ENCODE results near the gene PLAAT5. TPM values are rescaled to one million over a fixed set of nuclear protein-coding genes. Genes with fewer than 3 reads are reported as not detected.

PLAAT5 gene
- total and polyA plus RNA-seq, 2 of the 13 experiments (the other 11 are each of a cell fraction or from before 2014, with no cell fraction given), result not detected

DNA sequence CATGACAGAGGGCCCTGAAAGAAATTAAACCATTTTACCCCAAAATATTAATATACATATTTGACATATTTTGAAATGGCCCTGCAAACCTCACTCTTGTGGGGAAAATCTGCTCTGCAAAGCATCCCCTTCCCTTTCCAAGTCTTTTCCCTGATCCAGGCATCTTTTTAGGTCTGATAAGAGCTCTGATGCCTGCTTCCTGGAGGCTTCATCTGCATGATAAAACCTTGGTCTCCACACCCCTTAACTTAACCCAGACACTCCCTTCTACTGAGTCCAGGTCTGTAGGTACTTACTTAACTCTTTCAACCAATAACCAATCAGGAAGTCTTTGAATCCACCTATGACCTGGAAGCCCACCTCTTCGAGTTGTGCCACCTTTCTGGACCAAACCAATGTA is 13.1 kb upstream of the PLAAT5 start:
- Histone ChIP-seq H3K27me3 (ENCODE audit: control insufficient read depth in 1 of 2, insufficient read depth in 2 of 2, low read length in 2 of 2) (peaks cover 2 to 19% of the 10 kb centered on the region in 2 experiments; a peak in 3 of 5 replicates), H3K79me2 (ENCODE audit: insufficient read depth, low read length) (no peaks in the 10 kb centered on the region), H4K20me1 (ENCODE audit: insufficient read depth, low read length) (no peaks in the 10 kb centered on the region), H3K27ac (ENCODE audit: extremely low read length, insufficient read depth, low read length) (no peak overlapping the region), H3K9me3 (ENCODE audit: low read length) (peaks cover 11% of the 10 kb centered on the region; the same call in 1 of the 2 replicates), H2AFZ (ENCODE audit: low read length) (no peak overlapping the region), H3K4me1 (ENCODE audit: insufficient read depth, low read length) (no peaks in the 10 kb centered on the region), H3K36me3 (replicated peaks in 1 of 2; ENCODE audit: control insufficient read depth in 1 of 2, insufficient read depth in 2 of 2, low read length in 2 of 2) (no peaks in the 10 kb centered on the region), H3K4me3 (replicated peaks in 1 of 3; ENCODE audit: insufficient read depth in 1 of 3, low read depth in 2 of 3, low read length in 3 of 3) (no peak overlapping the region), H3K4me2 (ENCODE audit: low read depth, low read length) (no peak overlapping the region), H3K9ac (ENCODE audit: insufficient read depth, low read depth, low read length) (no peak overlapping the region)
- POLR2A ChIA-PET, result no interaction called here
- TF ChIP-seq ZSCAN29 (CRISPR knock-in tag; conservative IDR thresholded peaks at IDR 0.05), result no peak
- TF ChIP-seq ZNF747 (CRISPR knock-in tag; IDR thresholded peaks at IDR 0.05; ENCODE audit: borderline replicate concordance), result no peak
- no peak for TF ChIP-seq MXD3 (CRISPR knock-in tag; IDR thresholded peaks at IDR 0.05)
- TF ChIP-seq ZNF275 (CRISPR knock-in tag; IDR thresholded peaks at IDR 0.05; ENCODE audit: borderline replicate concordance), result no peak
- in situ Hi-C loops (cut with HindIII; ENCODE audit: extremely low pct_ligation_motif_present, low pct_unique_long_range_greater_than_20kb) (no loop called here), intact Hi-C loops (cut with micrococcal nuclease; ENCODE audit: unreplicated experiment) (no loop called here)
- FAIRE-seq (no peak), ATAC-seq (no peak), DNase-seq (ENCODE audit: low spot score) (no peak)
- CTCF ChIA-PET (ENCODE audit: low intra/inter-chr PET ratio, low total read pairs), result no interaction called here
- WGBS (ENCODE audit: low lambda C conversion rate), result 0% methylated on average over 1 of the region's 1 CpG
- BruUV-seq (replicated peaks), result no TSS peak

GRCh38 chr11:63503492-63503891 is 12.5 kb upstream of the PLAAT5 start:
- no peak overlapping the region for H3K4me3 ChIP-seq (replicated peaks in 1 of 3; ENCODE audit: insufficient read depth in 1 of 3, low read depth in 2 of 3, low read length in 3 of 3)
- H2AFZ ChIP-seq (ENCODE audit: low read length), result no peak overlapping the region
- WGBS (ENCODE audit: low lambda C conversion rate), result 43% methylated on average over 6 of the region's 6 CpGs
- no peaks in the 10 kb centered on the region for H3K4me1 ChIP-seq (ENCODE audit: insufficient read depth, low read length)
- no peak overlapping the region for H3K4me2 ChIP-seq (ENCODE audit: low read depth, low read length)
- in situ Hi-C loops (cut with HindIII; ENCODE audit: extremely low pct_ligation_motif_present, low pct_unique_long_range_greater_than_20kb) (no loop called here), intact Hi-C loops (cut with micrococcal nuclease; ENCODE audit: unreplicated experiment) (no loop called here)
- H3K9me3 ChIP-seq (ENCODE audit: low read length), result peaks cover 11% of the 10 kb centered on the region; the same call in 1 of the 2 replicates
- peaks cover 2 to 19% of the 10 kb centered on the region in 2 experiments; a peak in 3 of 5 replicates for H3K27me3 ChIP-seq (ENCODE audit: control insufficient read depth in 1 of 2, insufficient read depth in 2 of 2, low read length in 2 of 2)
- CTCF ChIA-PET (ENCODE audit: low intra/inter-chr PET ratio, low total read pairs), result no interaction called here
- no peak overlapping the region for H3K9ac ChIP-seq (ENCODE audit: insufficient read depth, low read depth, low read length)
- DNase-seq (ENCODE audit: low spot score), result no peak
- H4K20me1 ChIP-seq (ENCODE audit: insufficient read depth, low read length), result no peaks in the 10 kb centered on the region
- FAIRE-seq, result no peak
- no peak overlapping the region for H3K27ac ChIP-seq (ENCODE audit: extremely low read length, insufficient read depth, low read length)
- no peak for ATAC-seq
- no peaks in the 10 kb centered on the region for H3K36me3 ChIP-seq (replicated peaks in 1 of 2; ENCODE audit: control insufficient read depth in 1 of 2, insufficient read depth in 2 of 2, low read length in 2 of 2)
- H3K79me2 ChIP-seq (ENCODE audit: insufficient read depth, low read length), result no peaks in the 10 kb centered on the region
- BruUV-seq (replicated peaks), result no TSS peak
- POLR2A ChIA-PET, result no interaction called here
- TF ChIP-seq PAF1 (CRISPR knock-in tag; IDR thresholded peaks at IDR 0.05), result no peak
- TF ChIP-seq, protein P1, sequence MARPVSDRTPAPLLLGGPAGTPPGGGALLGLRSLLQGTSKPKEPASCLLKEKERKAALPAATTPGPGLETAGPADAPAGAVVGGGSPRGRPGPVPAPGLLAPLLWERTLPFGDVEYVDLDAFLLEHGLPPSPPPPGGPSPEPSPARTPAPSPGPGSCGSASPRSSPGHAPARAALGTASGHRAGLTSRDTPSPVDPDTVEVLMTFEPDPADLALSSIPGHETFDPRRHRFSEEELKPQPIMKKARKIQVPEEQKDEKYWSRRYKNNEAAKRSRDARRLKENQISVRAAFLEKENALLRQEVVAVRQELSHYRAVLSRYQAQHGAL (CRISPR knock-in tag; IDR thresholded peaks at IDR 0.05; ENCODE audit: not compliant biosample characterization), result no peak
- TF ChIP-seq NFKBIZ (CRISPR knock-in tag; IDR thresholded peaks at IDR 0.05), result no peak
- no peak for TF ChIP-seq GABPB1 (CRISPR knock-in tag; IDR thresholded peaks at IDR 0.05)
- no peak for TF ChIP-seq REPIN1 (CRISPR knock-in tag; IDR thresholded peaks at IDR 0.05; ENCODE audit: borderline replicate concordance, low read depth)
- no peak for TF ChIP-seq SALL2 (CRISPR knock-in tag; IDR thresholded peaks at IDR 0.05)
- TF ChIP-seq, protein P2, sequence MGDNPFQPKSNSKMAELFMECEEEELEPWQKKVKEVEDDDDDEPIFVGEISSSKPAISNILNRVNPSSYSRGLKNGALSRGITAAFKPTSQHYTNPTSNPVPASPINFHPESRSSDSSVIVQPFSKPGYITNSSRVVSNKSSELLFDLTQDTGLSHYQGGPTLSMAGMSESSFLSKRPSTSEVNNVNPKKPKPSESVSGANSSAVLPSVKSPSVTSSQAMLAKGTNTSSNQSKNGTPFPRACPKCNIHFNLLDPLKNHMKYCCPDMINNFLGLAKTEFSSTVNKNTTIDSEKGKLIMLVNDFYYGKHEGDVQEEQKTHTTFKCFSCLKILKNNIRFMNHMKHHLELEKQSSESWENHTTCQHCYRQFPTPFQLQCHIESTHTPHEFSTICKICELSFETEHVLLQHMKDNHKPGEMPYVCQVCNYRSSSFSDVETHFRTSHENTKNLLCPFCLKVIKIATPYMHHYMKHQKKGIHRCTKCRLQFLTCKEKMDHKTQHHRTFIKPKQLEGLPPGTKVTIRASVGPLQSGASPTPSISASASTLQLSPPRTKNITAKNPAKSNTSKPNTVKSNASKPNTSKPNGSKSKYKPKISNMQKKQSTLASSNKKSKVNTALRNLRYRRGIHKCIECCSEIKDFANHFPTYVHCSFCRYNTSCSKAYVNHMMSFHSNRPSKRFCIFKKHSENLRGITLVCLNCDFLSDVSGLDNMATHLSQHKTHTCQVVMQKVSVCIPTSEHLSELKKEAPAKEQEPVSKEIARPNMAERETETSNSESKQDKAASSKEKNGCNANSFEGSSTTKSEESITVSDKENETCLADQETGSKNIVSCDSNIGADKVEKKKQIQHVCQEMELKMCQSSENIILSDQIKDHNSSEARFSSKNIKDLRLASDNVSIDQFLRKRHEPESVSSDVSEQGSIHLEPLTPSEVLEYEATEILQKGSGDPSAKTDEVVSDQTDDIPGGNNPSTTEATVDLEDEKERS (CRISPR knock-in tag; IDR thresholded peaks at IDR 0.05), result no peak

Data from HepG2 (cell line).